Liver (tissue), 9 donors: ENCODE results near the gene ELF1. TPM values are rescaled to one million over a fixed set of nuclear protein-coding genes. Genes with fewer than 3 reads are reported as not detected.

Experiments used
- DNase-seq: peaks from one replicate; pipeline ENCODE4 v3.0.0-alpha.2; 2017; ENCODE audit warnings: low spot score
- H3K27ac ChIP-seq, 2 donors: one replicate each; pipeline ENCODE4 v1.7.0; 2013; ENCODE audit warnings: inconsistent platforms in 2 of 2, low read length in 2 of 2, control low read depth in 1 of 2, low read depth in 1 of 2, mild to moderate bottlenecking in 1 of 2
- H3K27me3 ChIP-seq, 4 donors: one replicate each; pipeline versions ENCODE4 v1.6.1 to v1.7.0; 2013; ENCODE audit warnings: low read length in 3 of 4, inconsistent platforms in 1 of 4, mild to moderate bottlenecking in 1 of 4, moderate library complexity in 1 of 4; ENCODE audit not compliant: control insufficient read depth in 4 of 4, insufficient read depth in 4 of 4
- H3K36me3 ChIP-seq, 4 donors: one replicate each; pipeline versions ENCODE4 v1.6.1 to v1.7.0; 2013; ENCODE audit warnings: low read length in 3 of 4, mild to moderate bottlenecking in 3 of 4, low read depth in 1 of 4, moderate library complexity in 1 of 4; ENCODE audit not compliant: control insufficient read depth in 4 of 4, insufficient read depth in 3 of 4
- H3K4me1 ChIP-seq, 4 donors: one replicate each; pipeline versions ENCODE4 v1.6.1 to v1.7.0; 2013; ENCODE audit warnings: low read length in 3 of 4, mild to moderate bottlenecking in 3 of 4, moderate library complexity in 1 of 4; ENCODE audit not compliant: control insufficient read depth in 4 of 4, insufficient read depth in 4 of 4
- H3K4me3 ChIP-seq, 3 donors: one replicate each; pipeline versions ENCODE4 v1.6.1 to v1.7.0; 2013; ENCODE audit warnings: low read length in 3 of 3, control low read depth in 1 of 3, low read depth in 1 of 3, mild to moderate bottlenecking in 1 of 3
- H3K9ac ChIP-seq, 2 donors: one replicate each; pipeline ENCODE4 v1.7.0; 2013; ENCODE audit warnings: low read length in 2 of 2, mild to moderate bottlenecking in 2 of 2, moderate library complexity in 2 of 2, control low read depth in 1 of 2, low read depth in 1 of 2
- H3K9me3 ChIP-seq, 4 donors: one replicate each; pipeline versions ENCODE4 v1.6.1 to v1.7.0; 2013; ENCODE audit warnings: low read length in 3 of 4; ENCODE audit not compliant: control insufficient read depth in 4 of 4
- ATF3 ChIP-seq: IDR thresholded peaks from 2 replicates; pipeline ENCODE4 v1.6.1; 2016; ENCODE audit warnings: antibody characterized with exemption
- EGR1 ChIP-seq, 2 donors: IDR thresholded peaks; 2 replicates each; pipeline ENCODE4 v1.6.1; 2016 to 2018; ENCODE audit warnings: antibody characterized with exemption in 2 of 2, low read depth in 2 of 2
- FOXA1 ChIP-seq: IDR thresholded peaks from 2 replicates; pipeline ENCODE4 v1.6.1; 2016; ENCODE audit warnings: antibody characterized with exemption
- FOXA2 ChIP-seq: IDR thresholded peaks from 2 replicates; pipeline ENCODE4 v1.6.1; 2016; ENCODE audit warnings: antibody characterized with exemption
- GABPA ChIP-seq, 2 donors: IDR thresholded peaks in 1 of 2; conservative IDR thresholded peaks in 1 of 2; 2 replicates each; pipeline ENCODE4 v1.6.1; 2016; ENCODE audit warnings: antibody characterized with exemption in 2 of 2, mild to moderate bottlenecking in 1 of 2, moderate library complexity in 1 of 2
- HNF4A ChIP-seq, 2 donors: conservative IDR thresholded peaks; 2 replicates each; pipeline ENCODE4 v1.6.1; 2016; ENCODE audit warnings: antibody characterized with exemption in 2 of 2, mild to moderate bottlenecking in 2 of 2
- HNF4G ChIP-seq: IDR thresholded peaks from 2 replicates; pipeline ENCODE4 v1.6.1; 2016; ENCODE audit warnings: antibody characterized with exemption
- JUND ChIP-seq, 2 donors: IDR thresholded peaks; 2 replicates each; pipeline ENCODE4 v1.6.1; 2016; ENCODE audit warnings: antibody characterized with exemption in 2 of 2
- MAX ChIP-seq: IDR thresholded peaks from 2 replicates; pipeline ENCODE4 v1.6.1; 2016; ENCODE audit warnings: antibody characterized with exemption
- RAD21 ChIP-seq, 2 donors: IDR thresholded peaks; 2 replicates each; pipeline ENCODE4 v1.6.1; 2016; ENCODE audit warnings: antibody characterized with exemption in 2 of 2, mild to moderate bottlenecking in 2 of 2
- REST ChIP-seq: IDR thresholded peaks from 2 replicates; pipeline ENCODE4 v1.6.1; 2016; ENCODE audit warnings: antibody characterized with exemption, mild to moderate bottlenecking
- RXRA ChIP-seq, 2 donors: IDR thresholded peaks; 2 replicates each; pipeline ENCODE4 v1.6.1; 2017 to 2018; ENCODE audit warnings: antibody characterized with exemption in 2 of 2, mild to moderate bottlenecking in 1 of 2
- SP1 ChIP-seq: IDR thresholded peaks from 2 replicates; pipeline ENCODE4 v1.6.1; 2018; ENCODE audit warnings: antibody characterized with exemption, mild to moderate bottlenecking
- TAF1 ChIP-seq: conservative IDR thresholded peaks from 2 replicates; pipeline ENCODE4 v1.6.1; 2016; ENCODE audit warnings: antibody characterized with exemption, mild to moderate bottlenecking
- YY1 ChIP-seq: IDR thresholded peaks from 2 replicates; pipeline ENCODE4 v1.6.1; 2016; ENCODE audit warnings: antibody characterized with exemption, mild to moderate bottlenecking
- ZBTB33 ChIP-seq: IDR thresholded peaks from 2 replicates; pipeline ENCODE4 v1.6.1; 2016; ENCODE audit warnings: antibody characterized with exemption
- WGBS: extraction: QIAGEN DNeasy Blood & Tissue Kit; methylation state at CpG from one replicate; pipeline ENCODE4 v1.1.7; 2013; 5-methylcytosine and 5-hydroxymethylcytosine counted together
- polyA plus RNA-seq, 2 donors: library from polyadenylated mRNA; stranded (reverse) in 1 of 2; unstranded in 1 of 2; fragments of 200-250 nt in 1 of 2; fragments of >200 nt in 1 of 2; fragmentation: Nextera tagmentation in 1 of 2; extraction: Ambion mirVana in 1 of 2; gene quantifications; one replicate each; pipeline versions ENCODE4 v1.2.1 to v1.2.3, GENCODE V29; 2013 to 2015
- total RNA-seq, 2 donors: library from RNA; depleted of rRNA; stranded (reverse); fragments of >200 nt; gene quantifications; one replicate each; pipeline ENCODE4 v1.2.3, GENCODE V29; 2014
- donor health status: healthy.
- donor health status: healthy.
- donor health status: healthy.
- donor health status: healthy.
- donor health status: healthy.

ELF1 gene
- total and polyA plus RNA-seq, 4 donors = 15.3 to 57.2 (median 26.5) TPM

- peak overlapping the region in 1 of 2 donors; percentile 66 for H3K9ac ChIP-seq
- peak overlapping the region; percentile 69 to 91 for H3K27ac ChIP-seq
- DNase-seq = no peak
- no peak for TF ChIP-seq ATF3
- TF ChIP-seq MAX = no peak
- no peak for TF ChIP-seq FOXA1
- no peak for TF ChIP-seq HNF4G
- no peak for TF ChIP-seq REST
- TF ChIP-seq JUND (IDR thresholded peaks at IDR 0.05) = no peak
- TF ChIP-seq ZBTB33 = no peak
- no peak for TF ChIP-seq FOXA2
- no peak for TF ChIP-seq YY1
- TF ChIP-seq HNF4A (conservative IDR thresholded peaks at IDR 0.05) = no peak
- no peak for TF ChIP-seq GABPA (IDR thresholded peaks at IDR 0.05 in 1 of 2, conservative IDR thresholded peaks at IDR 0.05 in 1 of 2)
- no peak for TF ChIP-seq RXRA (IDR thresholded peaks at IDR 0.05)
- TF ChIP-seq EGR1 (IDR thresholded peaks at IDR 0.05; ENCODE audit: low read depth in 2 of 2) = no peak
- no peak for TF ChIP-seq TAF1
- no peak for TF ChIP-seq SP1
- TF ChIP-seq RAD21 (IDR thresholded peaks at IDR 0.05) = no peak
- 64% methylated on average over 4 of the region's 4 CpGs for WGBS
- H3K27me3 ChIP-seq = no peaks in the 10 kb centered on the region
- peak overlapping the region in 1 of 3 donors; percentile 25 for H3K4me3 ChIP-seq
- no peaks in the 10 kb centered on the region for H3K9me3 ChIP-seq
- H3K36me3 ChIP-seq = peaks cover 0 to 1% (median 0%) of the 10 kb centered on the region in 4 donors
- H3K4me1 ChIP-seq = peaks cover 7 to 35% (median 26%) of the 10 kb centered on the region in 4 donors
These were observed 37.2 kb downstream of the ELF1 start for GRCh38 chr13:40981949-40982348.

- Histone ChIP-seq H3K36me3 (peaks cover 0 to 1% (median 0%) of the 10 kb centered on the region in 4 donors), H3K9me3 (no peaks in the 10 kb centered on the region), H3K27me3 (no peaks in the 10 kb centered on the region), H3K4me3 (peak overlapping the region; percentile 11 to 33 (median 25)), H3K9ac (peak overlapping the region in 1 of 2 donors; percentile 80), H3K4me1 (peaks cover 7 to 32% (median 25%) of the 10 kb centered on the region in 4 donors), H3K27ac (peak overlapping the region; percentile 16 to 63)
- DNase-seq = no peak
- WGBS = 65% methylated on average over 3 of the region's 3 CpGs
- TF ChIP-seq YY1 (no peak), ZBTB33 (no peak), HNF4A (conservative IDR thresholded peaks at IDR 0.05) (no peak), FOXA2 (no peak), GABPA (IDR thresholded peaks at IDR 0.05 in 1 of 2, conservative IDR thresholded peaks at IDR 0.05 in 1 of 2) (no peak), TAF1 (no peak)
These were observed 37.8 kb downstream of the ELF1 start for GRCh38 chr13:40981361-40981760.
